NCI-H774 (cell line): ENCODE results near the gene SLC12A5.

Experiments used
- DNase-seq: peaks from one replicate; lab custom pipeline; 2025; lab: John Stamatoyannopoulos, UW

SLC12A5 gene

GRCh38 chr20:46028110-46028509 lies 905 bp upstream of the SLC12A5 start:
- no peak for DNase-seq

GRCh38 chr20:46030284-46031013 lies 1.4 kb downstream of the SLC12A5 start:
- DNase-seq = no peak

GRCh38 chr20:46031014-46031569 lies 2.1 kb downstream of the SLC12A5 start:
- DNase-seq = no peak

- peak; percentile 60 for DNase-seq
Measured at GRCh38 chr20:46031701-46032254, 2.8 kb downstream of the SLC12A5 start.

- no peak for DNase-seq
Measured at GRCh38 chr20:46034039-46034438, 5.0 kb downstream of the SLC12A5 start.

GRCh38 chr20:46035253-46035652 lies 6.2 kb downstream of the SLC12A5 start:
- DNase-seq = no peak

GRCh38 chr20:46035713-46036112 lies 6.7 kb downstream of the SLC12A5 start:
- no peak for DNase-seq

- no peak for DNase-seq
Measured at GRCh38 chr20:46036370-46036769, 7.4 kb downstream of the SLC12A5 start.

GRCh38 chr20:46037036-46037435 lies 8.0 kb downstream of the SLC12A5 start:
- DNase-seq = no peak

- no peak for DNase-seq
Measured at GRCh38 chr20:46040902-46041535, 12.0 kb downstream of the SLC12A5 start.

- no peak for DNase-seq
Measured at GRCh38 chr20:46043556-46043955, 14.5 kb downstream of the SLC12A5 start.

- no peak for DNase-seq
Measured at GRCh38 chr20:46044896-46045295, 15.9 kb downstream of the SLC12A5 start.

GRCh38 chr20:46046588-46047310 lies 17.7 kb downstream of the SLC12A5 start:
- no peak for DNase-seq

GRCh38 chr20:46047821-46048220 lies 18.8 kb downstream of the SLC12A5 start:
- no peak for DNase-seq

- no peak for DNase-seq
Measured at GRCh38 chr20:46049190-46049589, 20.2 kb downstream of the SLC12A5 start.

- no peak for DNase-seq
Measured at GRCh38 chr20:46049815-46050214, 20.8 kb downstream of the SLC12A5 start.

GRCh38 chr20:46050444-46050843 lies 21.4 kb downstream of the SLC12A5 start:
- no peak for DNase-seq

GRCh38 chr20:46050885-46051284 lies 21.9 kb downstream of the SLC12A5 start:
- no peak for DNase-seq

- DNase-seq = no peak
Measured at GRCh38 chr20:46051556-46052308, 22.7 kb downstream of the SLC12A5 start.

GRCh38 chr20:46053416-46053815 lies 24.4 kb downstream of the SLC12A5 start:
- no peak for DNase-seq

GRCh38 chr20:46054606-46055005 lies 25.6 kb downstream of the SLC12A5 start:
- DNase-seq = no peak

GRCh38 chr20:46055269-46055668 lies 26.3 kb downstream of the SLC12A5 start:
- DNase-seq = no peak
